ENCODE results near the gene PPP2R1A. TPM values are rescaled to one million over a fixed set of nuclear protein-coding genes. Genes with fewer than 3 reads are reported as not detected.

PPP2R1A gene
- polyA plus RNA-seq, result 204 TPM

GRCh38 chr19:52189735-52190486 lies at the start of gene PPP2R1A:
PPP2R1A (plus strand) TSS chr19:52190052; CDS start chr19:52190097, 45 bp downstream.
- peak within 1 kb of the TSS; percentile 86 to 100 (median 100) for H3K27ac Mint-ChIP-seq
- peaks cover 32 to 36% (median 34%) of the 10 kb centered on the region in 3 donors for H3K4me1 Mint-ChIP-seq

GRCh38 chr19:52141203-52141602 lies 48.6 kb upstream of the PPP2R1A start:
- Mint-ChIP-seq H3K4me3 (peak overlapping the region in 2 of 4 donors; percentile 5 to 50), H3K27ac (peak overlapping the region in 1 of 3 donors; percentile 59), H3K4me1 (peaks cover 13 to 17% (median 17%) of the 10 kb centered on the region in 3 donors)

More at GRCh38 chr19:52189735-52190486, at the start of gene PPP2R1A:
- Mint-ChIP-seq H3K4me3 (peak within 1 kb of the TSS; percentile 79 to 99 (median 99)), H3K9me3 (no peaks in the 10 kb centered on the region), H3K27me3 (no peaks in the 10 kb centered on the region), H3K36me3 (peaks cover 3% of the 10 kb centered on the region)

GRCh38 chr19:52142001-52142595 lies 47.8 kb upstream of the PPP2R1A start:
- H3K27ac Mint-ChIP-seq, result no peak overlapping the region
- H3K4me3 Mint-ChIP-seq, result peak overlapping the region in 1 of 4 donors; percentile 50

More at GRCh38 chr19:52141203-52141602, 48.6 kb upstream of the PPP2R1A start:
- H3K36me3 Mint-ChIP-seq, result peaks cover 3% of the 10 kb centered on the region
- peaks cover 2 to 25% (median 3%) of the 10 kb centered on the region in 3 donors for H3K9me3 Mint-ChIP-seq
- no peaks in the 10 kb centered on the region for H3K27me3 Mint-ChIP-seq

GRCh38 chr19:52148256-52148655 lies 41.6 kb upstream of the PPP2R1A start:
- H3K27me3 Mint-ChIP-seq, result no peaks in the 10 kb centered on the region
- peaks cover 0 to 5% (median 1%) of the 10 kb centered on the region in 3 donors for H3K4me1 Mint-ChIP-seq
- H3K36me3 Mint-ChIP-seq, result peaks cover 4% of the 10 kb centered on the region
- peaks cover 5 to 28% (median 15%) of the 10 kb centered on the region in 3 donors for H3K9me3 Mint-ChIP-seq
- H3K27ac Mint-ChIP-seq, result no peak overlapping the region
- no peak overlapping the region for H3K4me3 Mint-ChIP-seq

More at GRCh38 chr19:52142001-52142595, 47.8 kb upstream of the PPP2R1A start:
- Mint-ChIP-seq H3K9me3 (peaks cover 2 to 25% (median 4%) of the 10 kb centered on the region in 3 donors), H3K27me3 (no peaks in the 10 kb centered on the region), H3K36me3 (peaks cover 3% of the 10 kb centered on the region), H3K4me1 (peaks cover 13 to 17% (median 17%) of the 10 kb centered on the region in 3 donors)

- Mint-ChIP-seq H3K36me3 (peaks cover 37% of the 10 kb centered on the region), H3K27me3 (no peaks in the 10 kb centered on the region), H3K9me3 (peaks cover 33 to 56% (median 52%) of the 10 kb centered on the region in 3 donors), H3K27ac (peak overlapping the region in 1 of 3 donors; percentile 23), H3K4me3 (peak overlapping the region in 2 of 4 donors; percentile 18 to 33), H3K4me1 (peaks cover 0 to 3% (median 0%) of the 10 kb centered on the region in 3 donors)
Observed at GRCh38 chr19:52155596-52156359, 34.1 kb upstream of the PPP2R1A start.

GRCh38 chr19:52170304-52170703 lies 19.5 kb upstream of the PPP2R1A start:
- Mint-ChIP-seq H3K4me3 (peak overlapping the region; percentile 90 to 99 (median 95)), H3K27me3 (no peaks in the 10 kb centered on the region), H3K4me1 (peaks cover 14 to 16% (median 16%) of the 10 kb centered on the region in 3 donors), H3K36me3 (peaks cover 17% of the 10 kb centered on the region), H3K27ac (peak overlapping the region; percentile 78 to 97 (median 94)), H3K9me3 (peaks cover 0 to 7% (median 5%) of the 10 kb centered on the region in 3 donors)

- H3K27ac Mint-ChIP-seq, result peak overlapping the region; percentile 78 to 97 (median 94)
- peaks cover 3 to 4% (median 3%) of the 10 kb centered on the region in 3 donors for H3K9me3 Mint-ChIP-seq
- H3K36me3 Mint-ChIP-seq, result peaks cover 15% of the 10 kb centered on the region
- H3K4me1 Mint-ChIP-seq, result peaks cover 14 to 16% (median 16%) of the 10 kb centered on the region in 3 donors
- H3K4me3 Mint-ChIP-seq, result peak overlapping the region; percentile 90 to 99 (median 95)
- H3K27me3 Mint-ChIP-seq, result no peaks in the 10 kb centered on the region
Observed at GRCh38 chr19:52170863-52171320, 19.0 kb upstream of the PPP2R1A start.

GRCh38 chr19:52171321-52172169 lies 18.3 kb upstream of the PPP2R1A start, which contains the start of gene ZNF836:
ZNF836 (minus strand) TSS chr19:52171621; CDS start chr19:52168072, 3,549 bp downstream.
- peak within 1 kb of the TSS; percentile 90 to 99 (median 95) for H3K4me3 Mint-ChIP-seq
- H3K27ac Mint-ChIP-seq, result peak within 1 kb of the TSS; percentile 78 to 97 (median 94)
- peaks cover 3 to 4% (median 3%) of the 10 kb centered on the region in 3 donors for H3K9me3 Mint-ChIP-seq
- peaks cover 15% of the 10 kb centered on the region for H3K36me3 Mint-ChIP-seq
- H3K4me1 Mint-ChIP-seq, result peaks cover 14 to 16% (median 16%) of the 10 kb centered on the region in 3 donors
- no peaks in the 10 kb centered on the region for H3K27me3 Mint-ChIP-seq

GRCh38 chr19:52172347-52172746 lies 17.5 kb upstream of the PPP2R1A start:
- Mint-ChIP-seq H3K9me3 (peaks cover 3 to 4% (median 3%) of the 10 kb centered on the region in 3 donors), H3K27ac (peak overlapping the region in 2 of 3 donors; percentile 27 to 78), H3K4me3 (peak overlapping the region in 3 of 4 donors; percentile 90 to 97 (median 93)), H3K36me3 (peaks cover 15% of the 10 kb centered on the region), H3K4me1 (peaks cover 14 to 16% (median 16%) of the 10 kb centered on the region in 3 donors), H3K27me3 (no peaks in the 10 kb centered on the region)

GRCh38 chr19:52176574-52176973 lies 13.3 kb upstream of the PPP2R1A start:
- peaks cover 7% of the 10 kb centered on the region for H3K36me3 Mint-ChIP-seq
- H3K27ac Mint-ChIP-seq, result peak overlapping the region in 1 of 3 donors; percentile 55
- no peaks in the 10 kb centered on the region for H3K4me1 Mint-ChIP-seq
- no peaks in the 10 kb centered on the region for H3K27me3 Mint-ChIP-seq
- peak overlapping the region in 2 of 4 donors; percentile 45 to 68 for H3K4me3 Mint-ChIP-seq
- peaks cover 0 to 3% (median 0%) of the 10 kb centered on the region in 3 donors for H3K9me3 Mint-ChIP-seq

GRCh38 chr19:52187407-52187806 lies 2.4 kb upstream of the PPP2R1A start:
- Mint-ChIP-seq H3K4me1 (peaks cover 19 to 20% (median 20%) of the 10 kb centered on the region in 3 donors), H3K4me3 (no peak overlapping the region), H3K36me3 (no peaks in the 10 kb centered on the region), H3K27me3 (no peaks in the 10 kb centered on the region), H3K27ac (peak overlapping the region in 1 of 3 donors; percentile 100), H3K9me3 (no peaks in the 10 kb centered on the region)

GRCh38 chr19:52188822-52189734 lies 774 bp upstream of the PPP2R1A start:
- peaks cover 3% of the 10 kb centered on the region for H3K36me3 Mint-ChIP-seq
- peak overlapping the region; percentile 86 to 100 (median 100) for H3K27ac Mint-ChIP-seq
- H3K27me3 Mint-ChIP-seq, result no peaks in the 10 kb centered on the region
- peak overlapping the region; percentile 79 to 99 (median 99) for H3K4me3 Mint-ChIP-seq
- H3K9me3 Mint-ChIP-seq, result no peaks in the 10 kb centered on the region
- H3K4me1 Mint-ChIP-seq, result peaks cover 23 to 28% (median 26%) of the 10 kb centered on the region in 3 donors
